H9 (cell line): ENCODE results near the gene CD47. TPM values are rescaled to one million over a fixed set of nuclear protein-coding genes. Genes with fewer than 3 reads are reported as not detected.

Source experiments
- DNase-seq: peaks from one replicate; pipeline ENCODE4 v3.0.0-alpha.2; 2017
- H2AFZ ChIP-seq: one replicate; pipeline ENCODE4 v1.6.1; 2013; ENCODE audit warnings: mild to moderate bottlenecking, low read length, control low read depth, moderate library complexity
- H2AK5ac ChIP-seq: 2 replicates; pipeline ENCODE4 v1.6.1; 2013; ENCODE audit warnings: low read length, control low read depth, mixed read lengths; ENCODE audit not compliant: insufficient read length
- H2BK120ac ChIP-seq: one replicate; pipeline ENCODE4 v1.6.1; 2013; ENCODE audit warnings: low read depth, mild to moderate bottlenecking, low read length, control low read depth, inconsistent platforms; ENCODE audit not compliant: poor library complexity, severe bottlenecking
- H2BK12ac ChIP-seq: 2 replicates; pipeline ENCODE4 v1.6.1; 2013; ENCODE audit warnings: low read length, control low read depth, mixed read lengths, low read depth; ENCODE audit not compliant: insufficient read length
- H2BK15ac ChIP-seq: 2 replicates; pipeline ENCODE4 v1.6.1; 2013; ENCODE audit warnings: low read depth, low read length, control low read depth
- H2BK20ac ChIP-seq: one replicate; pipeline ENCODE4 v1.6.1; 2013; ENCODE audit warnings: low read depth, mild to moderate bottlenecking, low read length, control low read depth, inconsistent platforms; ENCODE audit not compliant: poor library complexity, severe bottlenecking
- H2BK5ac ChIP-seq: 2 replicates; pipeline ENCODE4 v1.6.1; 2013; ENCODE audit warnings: low read length, control low read depth, mixed read lengths; ENCODE audit not compliant: insufficient read length
- H3K14ac ChIP-seq: 2 replicates; pipeline ENCODE4 v1.6.1; 2013; ENCODE audit warnings: low read length, control low read depth; ENCODE audit not compliant: insufficient read depth
- H3K18ac ChIP-seq: 2 replicates; pipeline ENCODE4 v1.6.1; 2013; ENCODE audit warnings: low read depth, mild to moderate bottlenecking, mixed read lengths, low read length, control low read depth; ENCODE audit not compliant: insufficient read length
- H3K23ac ChIP-seq: 2 replicates; pipeline ENCODE4 v1.6.1; 2013; ENCODE audit warnings: low read length, control low read depth, mixed read lengths, low read depth; ENCODE audit not compliant: insufficient read length
- H3K23me2 ChIP-seq: 2 replicates; pipeline ENCODE4 v1.6.1; 2013; ENCODE audit warnings: low read depth, mild to moderate bottlenecking, mixed read lengths, low read length, control low read depth; ENCODE audit not compliant: insufficient read length, poor library complexity, severe bottlenecking
- H3K27ac ChIP-seq: 2 replicates; pipeline ENCODE4 v1.5.1; 2013; ENCODE audit warnings: low read length, control low read depth, mixed read lengths, low read depth; ENCODE audit not compliant: insufficient read length
- H3K27me3 ChIP-seq: 2 replicates; pipeline ENCODE4 v1.6.1; 2013; ENCODE audit warnings: low read length, control low read depth, inconsistent platforms; ENCODE audit not compliant: insufficient read depth
- H3K4ac ChIP-seq: 2 replicates; pipeline ENCODE4 v1.6.1; 2013; ENCODE audit warnings: low read depth, mild to moderate bottlenecking, control low read depth, inconsistent platforms, low read length, moderate library complexity
- H3K4me1 ChIP-seq: 2 replicates; pipeline ENCODE4 v1.6.1; 2013; ENCODE audit warnings: low read length, control low read depth, inconsistent platforms; ENCODE audit not compliant: insufficient read depth
- H3K4me2 ChIP-seq: 2 replicates; pipeline ENCODE4 v1.6.1; 2013; ENCODE audit warnings: low read length, control low read depth, mixed read lengths; ENCODE audit not compliant: insufficient read length, insufficient read depth
- H3K56ac ChIP-seq: 2 replicates; pipeline ENCODE4 v1.6.1; 2013; ENCODE audit warnings: low read depth, mild to moderate bottlenecking, mixed read lengths, low read length, control low read depth; ENCODE audit not compliant: insufficient read length
- H3K79me1 ChIP-seq: 2 replicates; pipeline ENCODE4 v1.6.1; 2013; ENCODE audit warnings: low read depth, mild to moderate bottlenecking, moderate library complexity, low read length, control low read depth, inconsistent platforms; ENCODE audit not compliant: insufficient read depth, poor library complexity, severe bottlenecking
- H3K79me2 ChIP-seq: 2 replicates; pipeline ENCODE4 v1.6.1; 2013; ENCODE audit warnings: low read length, control low read depth, inconsistent platforms; ENCODE audit not compliant: insufficient read depth
- H3K9ac ChIP-seq: 2 replicates; pipeline ENCODE4 v1.6.1; 2013; ENCODE audit warnings: low read length, control low read depth, mixed read lengths; ENCODE audit not compliant: insufficient read length; ENCODE audit errors: extremely low read depth
- H3K9me3 ChIP-seq: one replicate; pipeline ENCODE4 v1.6.1; 2013; ENCODE audit warnings: low read depth, low read length, inconsistent platforms; ENCODE audit not compliant: control insufficient read depth
- H3T11ph ChIP-seq: one replicate; pipeline ENCODE4 v1.6.1; 2013; ENCODE audit warnings: mild to moderate bottlenecking, low read length, control low read depth, inconsistent platforms
- H4K20me1 ChIP-seq: one replicate; pipeline ENCODE4 v1.6.1; 2013; ENCODE audit not compliant: control insufficient read depth, insufficient read length, insufficient read depth
- H4K5ac ChIP-seq: 2 replicates; pipeline ENCODE4 v1.6.1; 2013; ENCODE audit warnings: low read depth, mild to moderate bottlenecking, mixed read lengths, low read length, control low read depth; ENCODE audit not compliant: insufficient read length
- H4K8ac ChIP-seq: replicated peaks from 2 replicates; pipeline ENCODE4 v1.6.1; 2013; ENCODE audit warnings: low read length, control low read depth, mixed read lengths, low read depth; ENCODE audit not compliant: insufficient read length
- H4K91ac ChIP-seq: 2 replicates; pipeline ENCODE4 v1.6.1; 2013; ENCODE audit warnings: low read depth, mild to moderate bottlenecking, moderate library complexity, mixed read lengths, low read length, control low read depth; ENCODE audit not compliant: insufficient read length
- H3K27ac Mint-ChIP-seq, 3 experiments: 2 replicates in 2 of 3; 3 replicates in 1 of 3; pipeline ENCODE4 v1.8.0; 2020 to 2021; ENCODE audit warnings: mixed read lengths in 3 of 3, mild to moderate bottlenecking in 1 of 3, moderate library complexity in 1 of 3
- H3K27me3 Mint-ChIP-seq: 2 replicates; pipeline ENCODE4 v1.8.0; 2021; ENCODE audit warnings: low read depth, mild to moderate bottlenecking, moderate library complexity, mixed read lengths
- H3K36me3 Mint-ChIP-seq, 3 experiments: 2 replicates in 2 of 3; 3 replicates in 1 of 3; pipeline ENCODE4 v1.8.0; 2020 to 2021; ENCODE audit warnings: low read depth in 3 of 3, mixed read lengths in 3 of 3; ENCODE audit not compliant: insufficient read depth in 1 of 3
- H3K4me1 Mint-ChIP-seq, 2 experiments: 2 replicates each; pipeline ENCODE4 v1.8.0; 2020; ENCODE audit warnings: mixed read lengths in 2 of 2
- H3K4me3 Mint-ChIP-seq, 2 experiments: 2 replicates in 1 of 2; 3 replicates in 1 of 2; pipeline ENCODE4 v1.8.0; 2020 to 2021; ENCODE audit warnings: mild to moderate bottlenecking in 2 of 2, mixed read lengths in 2 of 2, moderate library complexity in 1 of 2
- H3K9me3 Mint-ChIP-seq, 2 experiments: 2 replicates in 1 of 2; 3 replicates in 1 of 2; pipeline ENCODE4 v1.8.0; 2020; ENCODE audit warnings: mild to moderate bottlenecking in 2 of 2, mixed read lengths in 2 of 2, moderate library complexity in 1 of 2
- CTCF ChIP-seq: fragments of 200-600 bp; sonication (generic); conservative IDR thresholded peaks from 3 replicates; pipeline ENCODE4 v1.8.0; 2021; ENCODE audit warnings: antibody characterized with exemption, mild to moderate bottlenecking
- WGBS: extraction: QIAGEN DNeasy Blood & Tissue Kit; methylation state at CpG from one replicate; pipeline ENCODE4 v1.1.7; 2013; ENCODE audit warnings: missing lambda C conversion rate, low lambda C conversion rate, mixed read lengths; ENCODE audit not compliant: insufficient read length; ENCODE audit errors: extremely low coverage; 5-methylcytosine and 5-hydroxymethylcytosine counted together
- total RNA-seq: library from RNA; stranded (reverse); gene quantifications from 2 replicates; pipeline ENCODE4 v1.2.1, GENCODE V29; 2021

The CD47 gene
- total RNA-seq, 1 experiment from 2014 or later = 15.4 TPM

GRCh38 chr3:108025177-108025576 lies 65.7 kb downstream of the CD47 start:
- Histone ChIP-seq H4K20me1 (no peaks in the 10 kb centered on the region), H4K5ac (no peak overlapping the region), H2BK20ac (no peak overlapping the region), H2BK15ac (no peak overlapping the region), H3K79me1 (no peaks in the 10 kb centered on the region), H3K4ac (no peak overlapping the region), H2BK12ac (no peak overlapping the region), H3K9ac (no peak overlapping the region), H3T11ph (no peak overlapping the region), H3K14ac (no peak overlapping the region), H3K18ac (no peak overlapping the region), H4K8ac (no peak overlapping the region), H3K4me1 (no peaks in the 10 kb centered on the region), H4K91ac (no peak overlapping the region), H2AFZ (no peak overlapping the region), H3K23ac (no peak overlapping the region), H2BK5ac (no peak overlapping the region), H2AK5ac (no peak overlapping the region), H3K9me3 (no peaks in the 10 kb centered on the region), H3K27me3 (no peaks in the 10 kb centered on the region), H3K79me2 (no peaks in the 10 kb centered on the region), H3K27ac (no peak overlapping the region), H3K4me2 (no peak overlapping the region), H3K23me2 (no peaks in the 10 kb centered on the region), H2BK120ac (no peak overlapping the region), H3K56ac (no peak overlapping the region)
- Mint-ChIP-seq H3K27me3 (no peaks in the 10 kb centered on the region), H3K9me3 (peaks cover 2 to 14% of the 10 kb centered on the region in 2 experiments; a peak in 3 of 5 replicates), H3K36me3 (peaks cover 3 to 4% (median 3%) of the 10 kb centered on the region in 3 experiments; a peak in 4 of 7 replicates), H3K4me3 (no peak overlapping the region), H3K27ac (no peak overlapping the region; a peak in 1 of 7 replicates), H3K4me1 (peaks cover 16 to 29% of the 10 kb centered on the region in 2 experiments)
- no CpG with 5 or more reads among the region's 3 CpGs for WGBS
- TF ChIP-seq CTCF = no peak
- DNase-seq = no peak
